Lower leg skin (tissue), 4 donors: ENCODE measurements around the gene MGRN1. TPM values are rescaled to one million over a fixed set of nuclear protein-coding genes. Genes with fewer than 3 reads are reported as not detected.

ENCODE experiments used
- DNase-seq, 2 donors: peaks; one replicate each; pipeline ENCODE4 v3.0.0-alpha.2; 2019; ENCODE audit warnings: low spot score in 2 of 2
- H3K4me3 ChIP-seq: fragments of 200-600 bp; sonication (generic); 2 replicates; pipeline ENCODE4 v1.5.1; 2017; ENCODE audit warnings: mild to moderate bottlenecking, low read depth; ENCODE audit not compliant: poor library complexity, severe bottlenecking
- CTCF ChIP-seq, 3 donors: fragments of 450-650 bp; IDR thresholded peaks; one replicate each; pipeline ENCODE4 v1.5.1; 2016; ENCODE audit warnings: antibody characterized with exemption in 3 of 3, mild to moderate bottlenecking in 3 of 3, moderate library complexity in 2 of 3
- POLR2A ChIP-seq, 2 donors: fragments of 450-650 bp; IDR thresholded peaks; one replicate each; pipeline ENCODE4 v1.6.1; 2016 to 2017; ENCODE audit warnings: antibody characterized with exemption in 2 of 2, mild to moderate bottlenecking in 1 of 2, moderate library complexity in 1 of 2
- WGBS, 2 donors: methylation state at CpG; one replicate each; pipeline ENCODE4 v1.1.5; 2018; 5-methylcytosine and 5-hydroxymethylcytosine counted together
- intact Hi-C: fragments of 100-400 bp; cut with DNase I; formaldehyde crosslinking; loops from one replicate; pipeline ENCODE4 v1.15.0; 2023; ENCODE audit warnings: low total_unique reads
- total RNA-seq, 4 donors: library from RNA; depleted of rRNA; stranded (reverse); fragments of >200 nt; gene quantifications; one replicate each; pipeline ENCODE4 v1.1.0, GENCODE V29; 2016

Gene MGRN1
- total RNA-seq, 4 donors from 2014 or later, result 35.3 to 53.4 (median 40.1) TPM

- DNase-seq, result no peak
- H3K4me3 ChIP-seq, result no peak overlapping the region
- intact Hi-C loops, result no loop called here
- no peak for TF ChIP-seq POLR2A (IDR thresholded peaks at IDR 0.05)
- no peak for TF ChIP-seq CTCF (IDR thresholded peaks at IDR 0.05)
- 94 to 95% methylated on average over 19 to 20 of the region's 20 CpGs for WGBS, 2 donors
These were observed 9.4 kb downstream of the MGRN1 start for GRCh38 chr16:4633910-4634635.

GRCh38 chr16:4634768-4635167 is 10.1 kb downstream of the MGRN1 start:
- DNase-seq, result no peak
- no peak overlapping the region for H3K4me3 ChIP-seq
- TF ChIP-seq CTCF (IDR thresholded peaks at IDR 0.05) (no peak), POLR2A (IDR thresholded peaks at IDR 0.05) (no peak)
- WGBS, 2 donors, result 94% methylated on average over 12 of the region's 12 CpGs
- intact Hi-C loops, result no loop called here

- H3K4me3 ChIP-seq, result no peak overlapping the region
- intact Hi-C loops, result no loop called here
- no peak for DNase-seq
- WGBS, 2 donors, result 92 to 93% methylated on average over 13 of the region's 13 CpGs
- no peak for TF ChIP-seq CTCF (IDR thresholded peaks at IDR 0.05)
- TF ChIP-seq POLR2A (IDR thresholded peaks at IDR 0.05), result no peak
These were observed 11.6 kb downstream of the MGRN1 start for GRCh38 chr16:4636196-4636595.

GRCh38 chr16:4637501-4638166 is 13.0 kb downstream of the MGRN1 start:
- H3K4me3 ChIP-seq, result no peak overlapping the region
- intact Hi-C loops, result no loop called here
- TF ChIP-seq CTCF (IDR thresholded peaks at IDR 0.05), result no peak
- no peak for TF ChIP-seq POLR2A (IDR thresholded peaks at IDR 0.05)
- 65 to 74% methylated on average over 18 to 21 of the region's 21 CpGs for WGBS, 2 donors
- DNase-seq, result no peak

GRCh38 chr16:4639899-4640509 is 15.4 kb downstream of the MGRN1 start:
- intact Hi-C loops, result no loop called here
- H3K4me3 ChIP-seq, result no peak overlapping the region
- no peak for TF ChIP-seq POLR2A (IDR thresholded peaks at IDR 0.05)
- TF ChIP-seq CTCF (IDR thresholded peaks at IDR 0.05), result no peak
- no peak for DNase-seq
- 83 to 86% methylated on average over 27 of the region's 27 CpGs for WGBS, 2 donors
